Measurements from ENCODE around the gene GCN1. TPM values are rescaled to one million over a fixed set of nuclear protein-coding genes. Genes with fewer than 3 reads are reported as not detected.
A peak's percentile ranks its signal among the peaks of the same experiment; 100 is the strongest.

Gene GCN1
- total RNA-seq, 1 experiment from 2014 or later: 116 TPM

DNA sequence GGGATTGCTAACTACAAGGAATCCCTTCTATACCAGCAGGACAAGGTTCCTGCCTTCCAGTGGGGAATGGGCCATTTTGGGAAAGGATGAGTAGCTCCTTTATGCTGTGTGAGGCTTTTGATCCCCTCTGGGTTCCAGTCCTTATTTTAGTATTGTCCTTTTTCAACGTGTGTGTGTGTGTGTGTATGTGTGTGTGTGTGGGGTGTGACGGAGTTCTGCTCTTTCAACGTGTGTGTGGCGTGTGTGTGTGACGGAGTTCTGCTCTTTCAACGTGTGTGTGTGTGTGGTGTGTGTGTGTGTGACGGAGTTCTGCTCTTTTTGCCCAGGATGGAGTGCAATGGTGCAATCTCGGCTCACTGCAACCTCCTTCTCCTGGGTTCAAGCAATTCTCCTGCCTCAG, 105.4 kb downstream of the GCN1 start:
- no peaks in the 10 kb centered on the region for H3K79me2 ChIP-seq (ENCODE audit: low read depth)
- no peak overlapping the region for H2AFZ ChIP-seq
- H3F3A ChIP-seq (ENCODE audit: insufficient read depth, low read depth): peaks cover 10% of the 10 kb centered on the region; the same call in 1 of the 2 replicates
- H3K9me3 ChIP-seq (ENCODE audit: insufficient read depth, low read depth): no peaks in the 10 kb centered on the region
- no peaks in the 10 kb centered on the region for H3K27me3 ChIP-seq (ENCODE audit: insufficient read depth, low read depth)
- H4K20me1 ChIP-seq (ENCODE audit: insufficient read depth): no peaks in the 10 kb centered on the region
- H3K4me1 ChIP-seq (replicated peaks; ENCODE audit: insufficient read depth): peaks cover 22% of the 10 kb centered on the region
- no peak for DNase-seq
- TF ChIP-seq CTCF (conservative IDR thresholded peaks at IDR 0.05): no peak
- no peak for TF ChIP-seq EZH2 (IDR thresholded peaks at IDR 0.05; ENCODE audit: low read depth)
- H3K27ac ChIP-seq: no peak overlapping the region
- BruUV-seq (replicated peaks): no TSS peak
- intact Hi-C loops (cut with micrococcal nuclease; ENCODE audit: unreplicated experiment): no loop called here
- H3K4me2 ChIP-seq: no peak overlapping the region
- no peak overlapping the region for H3K4me3 ChIP-seq
- CTCF ChIA-PET: no interaction called here
- H3K36me3 ChIP-seq (ENCODE audit: low read depth): no peaks in the 10 kb centered on the region
- no peaks in the 10 kb centered on the region for H3K9me2 ChIP-seq (ENCODE audit: insufficient read depth)
- POLR2A ChIA-PET (ENCODE audit: unreplicated experiment): no interaction called here

DNA sequence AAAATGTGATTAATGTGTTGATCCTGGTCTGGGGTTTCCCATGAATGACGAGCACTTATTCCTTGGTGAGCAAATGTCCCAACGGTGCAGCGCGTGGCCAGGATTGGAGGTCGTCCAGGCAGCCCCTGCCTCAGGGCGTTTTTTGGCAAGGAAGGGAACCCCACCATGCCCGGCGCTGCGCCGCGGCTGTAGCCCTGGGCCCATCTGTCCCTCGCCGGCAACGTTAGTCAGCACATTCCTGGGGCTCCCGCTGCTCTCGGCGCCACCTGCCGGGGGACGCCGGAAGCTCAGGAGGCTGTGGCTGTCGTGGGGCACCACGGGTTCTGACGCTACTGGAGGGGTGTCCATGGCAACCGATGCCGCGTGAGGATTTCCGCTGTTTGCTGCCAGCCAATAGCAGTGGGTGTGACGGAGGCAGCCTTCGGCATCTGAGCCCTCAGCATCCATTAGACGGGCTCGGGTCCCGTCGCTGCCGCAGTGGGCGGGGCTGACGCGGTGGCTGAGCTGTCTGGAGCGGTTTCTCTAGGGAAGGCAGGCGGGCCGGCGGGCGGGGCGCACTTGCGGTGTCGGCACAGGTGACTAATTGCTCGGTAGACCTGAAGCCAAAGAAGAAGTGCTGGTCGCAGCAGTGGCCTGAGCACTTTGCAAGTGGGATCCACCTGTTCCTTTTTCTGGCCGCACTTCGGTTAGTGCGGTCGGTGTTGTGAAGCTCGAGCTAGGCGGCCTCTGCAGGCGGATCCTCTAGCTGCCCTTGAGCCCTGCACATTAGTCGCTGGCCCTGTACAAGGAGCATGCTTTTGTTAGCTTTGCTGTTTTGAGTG, 107.5 kb downstream of the GCN1 start:
- no TSS peak for BruUV-seq (replicated peaks)

More for the DNA sequence above, 107.5 kb downstream of the GCN1 start:
- H3K27me3 ChIP-seq (ENCODE audit: insufficient read depth, low read depth): no peaks in the 10 kb centered on the region
- no peaks in the 10 kb centered on the region for H3K9me3 ChIP-seq (ENCODE audit: insufficient read depth, low read depth)
- no peak overlapping the region for H2AFZ ChIP-seq
- CTCF ChIA-PET: interaction anchor here (0.6 to 1.4 kb wide), 3 partner anchors 98 to 172 kb away, joined by 3 to 10 read pairs (median 4); partner anchors contain the start of gene BICDL1
- no peaks in the 10 kb centered on the region for H4K20me1 ChIP-seq (ENCODE audit: insufficient read depth)
- no peaks in the 10 kb centered on the region for H3K9me2 ChIP-seq (ENCODE audit: insufficient read depth)
- H3K4me1 ChIP-seq (replicated peaks; ENCODE audit: insufficient read depth): peaks cover 22% of the 10 kb centered on the region
- no peaks in the 10 kb centered on the region for H3K79me2 ChIP-seq (ENCODE audit: low read depth)
- peaks cover 10% of the 10 kb centered on the region; the same call in 1 of the 2 replicates for H3F3A ChIP-seq (ENCODE audit: insufficient read depth, low read depth)
- peak overlapping the region; percentile 74 for H3K4me2 ChIP-seq
- intact Hi-C loops (cut with micrococcal nuclease; ENCODE audit: unreplicated experiment): loop anchor here (1.0 to 2.0 kb wide), 5 partner anchors 76 to 210 kb away; partner anchors contain the start of gene CIT
- POLR2A ChIA-PET (ENCODE audit: unreplicated experiment): interaction anchor here (0.5 to 1.5 kb wide), 4 partner anchors 113 to 215 kb away, joined by 3 to 11 read pairs (median 6); partner anchors contain the start of gene SIRT4
- peak overlapping the region; percentile 76 for H3K27ac ChIP-seq
- H3K36me3 ChIP-seq (ENCODE audit: low read depth): no peaks in the 10 kb centered on the region
- TF ChIP-seq CTCF (conservative IDR thresholded peaks at IDR 0.05): peak; percentile 84
- TF ChIP-seq EZH2 (IDR thresholded peaks at IDR 0.05; ENCODE audit: low read depth): no peak
- DNase-seq: peak; percentile 91 to 98
- H3K4me3 ChIP-seq: peak overlapping the region; percentile 45; the same call in 1 of the 2 replicates

Measured in PC-9 (cell line).